ENCODE results near the gene TAPT1.

DNA sequence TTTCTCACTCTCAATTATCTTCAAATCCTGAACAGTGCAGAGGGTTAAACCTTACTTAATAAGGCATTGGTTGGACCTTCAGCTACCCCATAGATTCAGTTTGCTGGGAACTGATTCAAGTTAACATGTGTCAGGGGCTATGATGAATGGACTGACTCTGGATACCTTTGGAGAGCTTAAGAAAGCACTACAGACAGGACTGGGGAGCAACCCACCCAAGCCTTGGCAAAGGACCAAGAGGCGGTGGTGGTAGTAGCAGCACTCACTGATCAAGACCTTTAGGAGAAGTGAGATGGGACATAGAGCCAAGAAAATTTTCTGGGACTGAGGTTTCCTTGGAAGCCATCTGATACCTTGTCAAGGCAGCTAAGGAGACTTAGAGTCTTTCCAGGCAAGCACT is 43.0 kb upstream of the TAPT1 start:
- TF ChIP-seq ZEB1 (IDR thresholded peaks at IDR 0.05; ENCODE audit: insufficient replicate concordance, low read depth): no peak
- TF ChIP-seq NFE2L2 (IDR thresholded peaks at IDR 0.05; ENCODE audit: low read length): no peak
- TF ChIP-seq, protein P1, sequence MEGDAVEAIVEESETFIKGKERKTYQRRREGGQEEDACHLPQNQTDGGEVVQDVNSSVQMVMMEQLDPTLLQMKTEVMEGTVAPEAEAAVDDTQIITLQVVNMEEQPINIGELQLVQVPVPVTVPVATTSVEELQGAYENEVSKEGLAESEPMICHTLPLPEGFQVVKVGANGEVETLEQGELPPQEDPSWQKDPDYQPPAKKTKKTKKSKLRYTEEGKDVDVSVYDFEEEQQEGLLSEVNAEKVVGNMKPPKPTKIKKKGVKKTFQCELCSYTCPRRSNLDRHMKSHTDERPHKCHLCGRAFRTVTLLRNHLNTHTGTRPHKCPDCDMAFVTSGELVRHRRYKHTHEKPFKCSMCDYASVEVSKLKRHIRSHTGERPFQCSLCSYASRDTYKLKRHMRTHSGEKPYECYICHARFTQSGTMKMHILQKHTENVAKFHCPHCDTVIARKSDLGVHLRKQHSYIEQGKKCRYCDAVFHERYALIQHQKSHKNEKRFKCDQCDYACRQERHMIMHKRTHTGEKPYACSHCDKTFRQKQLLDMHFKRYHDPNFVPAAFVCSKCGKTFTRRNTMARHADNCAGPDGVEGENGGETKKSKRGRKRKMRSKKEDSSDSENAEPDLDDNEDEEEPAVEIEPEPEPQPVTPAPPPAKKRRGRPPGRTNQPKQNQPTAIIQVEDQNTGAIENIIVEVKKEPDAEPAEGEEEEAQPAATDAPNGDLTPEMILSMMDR (CRISPR knock-in tag; IDR thresholded peaks at IDR 0.05): no peak
- TF ChIP-seq NFRKB (IDR thresholded peaks at IDR 0.05): no peak
- no peak for TF ChIP-seq ZBTB8A (CRISPR knock-in tag; IDR thresholded peaks at IDR 0.05; ENCODE audit: borderline replicate concordance, low read depth)
- TF ChIP-seq, protein P2, sequence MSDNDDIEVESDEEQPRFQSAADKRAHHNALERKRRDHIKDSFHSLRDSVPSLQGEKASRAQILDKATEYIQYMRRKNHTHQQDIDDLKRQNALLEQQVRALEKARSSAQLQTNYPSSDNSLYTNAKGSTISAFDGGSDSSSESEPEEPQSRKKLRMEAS (IDR thresholded peaks at IDR 0.05): no peak
- no peak for TF ChIP-seq EP300 (IDR thresholded peaks at IDR 0.05; ENCODE audit: low read depth in 2 of 2, low read length in 2 of 2)
- no peak for TF ChIP-seq EP300 (CRISPR knock-in tag; IDR thresholded peaks at IDR 0.05; ENCODE audit: borderline replicate concordance)

All from HepG2 (cell line).